HAP-1 (cell line): Measurements from ENCODE around the gene KBTBD4.

Source experiments
- DNase-seq, 2 experiments: peaks; one replicate each; pipeline ENCODE4 v3.0.0-alpha.2; 2016 to 2020; ENCODE audit warnings: low spot score in 2 of 2
- H3K27me3 ChIP-seq: fragments of 250-450 bp; sonication (Bioruptor Pico); 2 replicates; pipeline ENCODE4 v1.5.1; 2020; ENCODE audit warnings: low read depth, mild to moderate bottlenecking, moderate library complexity
- H3K36me3 ChIP-seq: fragments of 250-450 bp; sonication (Bioruptor Pico); replicated peaks from 2 replicates; pipeline ENCODE4 v1.5.1; 2020; ENCODE audit warnings: mild to moderate bottlenecking
- H3K4me1 ChIP-seq: fragments of 250-450 bp; sonication (Bioruptor Pico); 2 replicates; pipeline ENCODE4 v1.5.1; 2020; ENCODE audit warnings: mild to moderate bottlenecking
- H3K4me3 ChIP-seq: fragments of 250-450 bp; sonication (Bioruptor Pico); 2 replicates; pipeline ENCODE4 v1.5.1; 2020; ENCODE audit warnings: mild to moderate bottlenecking, moderate library complexity
- H3K9me3 ChIP-seq: fragments of 250-450 bp; sonication (Bioruptor Pico); 2 replicates; pipeline ENCODE4 v1.5.1; 2020; ENCODE audit warnings: mild to moderate bottlenecking, moderate library complexity
- in situ Hi-C: fragments of 300-500 bp; cut with MboI; formaldehyde crosslinking; loops from 3 replicates; pipeline ENCODE4 v1.14.3; 2020; ENCODE audit warnings: low sequenced_read_pairs, inconsistent platforms, mixed read lengths

Gene KBTBD4

DNA sequence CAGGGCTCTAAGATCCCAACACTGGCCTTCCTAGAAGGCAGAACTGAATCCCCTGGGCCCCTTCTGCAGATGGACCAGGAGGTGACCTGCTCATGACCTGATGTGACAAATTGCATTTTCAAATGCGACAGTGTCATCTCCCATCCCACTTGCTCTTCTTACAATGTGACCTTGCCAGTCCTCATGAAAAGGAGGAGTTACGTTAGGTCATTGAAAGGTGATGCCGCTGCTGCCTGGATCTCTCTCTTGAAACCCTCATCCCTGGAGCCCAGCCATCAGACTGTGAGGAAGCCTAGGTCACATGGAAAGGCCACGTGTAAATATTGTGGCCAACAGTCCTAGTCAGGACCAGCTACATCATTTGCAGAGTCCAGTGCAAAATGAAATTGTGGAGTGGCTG is 21.1 kb upstream of the KBTBD4 start:
- in situ Hi-C loops: no loop called here
- H3K9me3 ChIP-seq: no peaks in the 10 kb centered on the region
- H3K4me3 ChIP-seq: no peak overlapping the region
- no peaks in the 10 kb centered on the region for H3K36me3 ChIP-seq
- no peaks in the 10 kb centered on the region for H3K27me3 ChIP-seq
- no peaks in the 10 kb centered on the region for H3K4me1 ChIP-seq
- no peak for DNase-seq

DNA sequence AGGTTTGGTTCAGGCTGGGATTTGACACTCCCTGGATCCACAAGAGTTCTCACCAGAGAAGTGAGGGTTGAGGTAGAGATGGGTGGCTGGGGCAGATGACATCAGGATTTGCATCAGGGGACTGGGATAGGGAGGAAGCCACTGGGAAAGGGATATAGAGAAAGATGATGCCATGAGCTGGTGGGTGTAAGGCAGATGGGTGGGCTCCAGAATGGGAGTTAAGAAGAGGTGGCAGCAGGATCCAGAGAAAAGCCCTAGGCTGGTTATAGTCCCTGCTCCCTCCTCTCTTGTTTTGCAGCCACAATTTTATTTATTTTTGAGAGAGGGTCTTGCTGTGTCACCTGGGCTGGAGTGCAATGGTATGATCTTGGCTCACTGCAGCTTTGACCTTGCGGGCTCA is 17.2 kb upstream of the KBTBD4 start:
- Histone ChIP-seq H3K36me3 (no peaks in the 10 kb centered on the region), H3K4me1 (no peaks in the 10 kb centered on the region), H3K27me3 (peaks cover 4% of the 10 kb centered on the region; the same call in 1 of the 2 replicates), H3K9me3 (no peaks in the 10 kb centered on the region), H3K4me3 (no peak overlapping the region)
- DNase-seq: no peak
- in situ Hi-C loops: no loop called here

DNA sequence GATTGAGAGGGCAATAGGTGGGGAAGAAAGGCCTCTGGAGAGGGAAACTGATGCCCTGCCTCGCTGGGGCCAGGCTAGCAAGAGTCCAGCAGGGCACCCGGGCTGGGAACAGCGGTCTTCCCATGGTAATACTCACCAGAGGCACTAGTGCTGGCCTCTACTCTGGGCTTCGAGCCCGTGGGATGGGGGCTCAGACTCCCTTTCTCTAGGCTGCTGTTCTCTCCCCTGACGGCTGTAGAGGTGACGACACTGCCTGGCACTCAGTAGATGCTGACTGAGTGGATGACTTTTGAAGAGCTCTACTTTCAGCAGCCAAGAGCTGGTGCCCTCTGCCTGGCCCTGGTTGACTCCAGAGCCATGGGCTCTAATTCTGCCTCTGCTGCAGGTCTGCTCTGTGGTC is 16.3 kb upstream of the KBTBD4 start:
- DNase-seq: no peak
- Histone ChIP-seq H3K27me3 (peaks cover 4% of the 10 kb centered on the region; the same call in 1 of the 2 replicates), H3K9me3 (no peaks in the 10 kb centered on the region), H3K4me1 (no peaks in the 10 kb centered on the region), H3K4me3 (no peak overlapping the region), H3K36me3 (no peaks in the 10 kb centered on the region)
- in situ Hi-C loops: no loop called here

DNA sequence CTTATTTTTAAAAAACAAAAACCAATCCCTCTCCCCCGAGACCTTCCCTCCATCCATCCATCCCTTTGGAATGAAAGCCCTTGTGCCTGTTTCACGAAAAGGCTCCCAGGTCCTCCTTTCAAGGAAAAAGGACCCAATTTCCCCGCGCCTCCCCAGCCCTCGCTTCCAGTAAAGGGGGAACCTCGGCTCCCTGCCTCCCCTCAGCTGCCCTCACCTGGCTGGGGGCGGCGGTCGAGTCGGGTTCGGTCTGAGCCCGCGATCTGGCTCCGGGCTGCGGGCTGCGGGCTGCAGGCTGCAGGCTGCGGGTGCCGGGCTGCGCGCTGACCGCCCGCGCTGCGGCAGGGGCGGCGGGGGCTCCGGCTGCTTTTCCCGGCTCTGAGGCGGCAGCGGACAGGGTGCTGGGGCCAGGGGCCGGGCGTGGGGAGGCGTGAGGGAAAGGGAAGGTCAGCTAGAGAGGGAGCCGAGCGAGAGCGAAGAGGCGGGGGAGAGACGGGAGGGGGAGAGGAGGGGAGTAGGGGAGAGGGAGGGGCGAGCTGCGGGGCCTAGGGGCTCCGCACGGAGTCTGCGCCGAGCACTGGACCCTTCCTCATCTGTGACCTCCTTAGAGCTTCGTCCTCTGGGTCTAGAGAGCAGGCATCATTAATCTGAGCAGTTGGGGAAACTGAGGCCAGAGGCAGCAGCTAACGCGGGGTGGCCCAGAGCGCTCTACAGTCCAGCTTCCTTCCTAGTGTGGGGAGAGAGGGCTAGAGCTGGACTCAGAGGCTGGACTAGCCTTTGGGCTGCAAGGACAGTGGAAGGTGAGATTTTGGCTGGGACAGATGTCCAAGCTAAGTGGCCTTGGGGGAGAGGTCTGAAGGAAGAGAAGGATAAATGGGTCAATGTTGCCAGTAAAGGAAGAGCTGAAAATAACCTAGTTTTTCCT is 15.4 kb upstream of the KBTBD4 start, which contains the start of gene C1QTNF4:
C1QTNF4 (minus strand) TSS at position 478 of the 922 bp plus-strand sequence. CDS start 3,601 bp downstream, outside the sequence.
- no peaks in the 10 kb centered on the region for H3K4me1 ChIP-seq
- no peak for DNase-seq
- no peaks in the 10 kb centered on the region for H3K36me3 ChIP-seq
- no peak within 1 kb of the TSS for H3K4me3 ChIP-seq
- peaks cover 4% of the 10 kb centered on the region; the same call in 1 of the 2 replicates for H3K27me3 ChIP-seq
- in situ Hi-C loops: no loop called here
- H3K9me3 ChIP-seq: no peaks in the 10 kb centered on the region

DNA sequence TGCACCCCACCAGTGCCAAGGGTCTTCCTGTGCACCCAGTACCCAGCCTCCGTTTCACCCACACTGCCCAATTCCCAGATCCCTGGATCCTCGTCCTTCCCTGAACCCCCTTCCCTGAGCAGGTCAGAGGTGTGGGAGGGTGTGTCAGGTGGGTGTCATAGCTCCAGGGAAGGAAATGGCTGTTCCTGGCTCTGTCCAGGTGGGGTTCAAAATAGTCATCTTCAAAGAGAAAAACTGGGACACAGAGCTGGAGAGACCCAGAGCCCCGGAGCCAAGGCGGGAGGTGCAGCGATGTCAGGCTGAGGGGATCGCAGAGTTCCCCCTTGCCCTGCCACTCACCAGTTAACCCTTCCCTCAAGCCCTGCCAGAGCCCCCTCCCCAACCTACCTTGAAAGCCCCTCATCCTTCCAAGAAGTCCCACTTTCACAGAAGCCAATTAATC is 14.7 kb upstream of the KBTBD4 start:
- H3K9me3 ChIP-seq: no peaks in the 10 kb centered on the region
- in situ Hi-C loops: no loop called here
- H3K4me3 ChIP-seq: no peak overlapping the region
- DNase-seq: no peak
- peaks cover 4% of the 10 kb centered on the region; the same call in 1 of the 2 replicates for H3K27me3 ChIP-seq
- no peaks in the 10 kb centered on the region for H3K36me3 ChIP-seq
- no peaks in the 10 kb centered on the region for H3K4me1 ChIP-seq

DNA sequence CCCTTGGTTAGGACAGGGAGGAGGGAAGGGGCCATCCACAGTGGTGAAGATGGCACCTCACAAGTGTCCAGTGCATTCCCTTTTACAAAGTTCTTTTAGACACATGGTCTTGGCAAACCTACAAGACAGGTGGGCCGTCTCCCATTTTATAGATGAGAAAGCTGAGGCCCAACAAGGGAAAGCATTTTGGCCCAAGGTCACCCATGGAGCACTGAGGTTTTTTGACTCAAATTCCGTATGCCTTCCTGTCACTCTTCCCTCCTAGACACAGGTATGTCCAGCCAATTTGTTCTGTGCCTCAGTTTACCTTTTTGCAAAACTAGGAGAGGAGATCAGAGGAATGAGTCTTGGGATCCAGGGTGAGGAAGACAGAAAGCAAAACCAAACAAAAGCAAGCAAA is 14.2 kb upstream of the KBTBD4 start:
- peaks cover 4% of the 10 kb centered on the region; the same call in 1 of the 2 replicates for H3K27me3 ChIP-seq
- no peak overlapping the region for H3K4me3 ChIP-seq
- DNase-seq: no peak
- no peaks in the 10 kb centered on the region for H3K9me3 ChIP-seq
- H3K4me1 ChIP-seq: no peaks in the 10 kb centered on the region
- no peaks in the 10 kb centered on the region for H3K36me3 ChIP-seq
- in situ Hi-C loops: no loop called here

DNA sequence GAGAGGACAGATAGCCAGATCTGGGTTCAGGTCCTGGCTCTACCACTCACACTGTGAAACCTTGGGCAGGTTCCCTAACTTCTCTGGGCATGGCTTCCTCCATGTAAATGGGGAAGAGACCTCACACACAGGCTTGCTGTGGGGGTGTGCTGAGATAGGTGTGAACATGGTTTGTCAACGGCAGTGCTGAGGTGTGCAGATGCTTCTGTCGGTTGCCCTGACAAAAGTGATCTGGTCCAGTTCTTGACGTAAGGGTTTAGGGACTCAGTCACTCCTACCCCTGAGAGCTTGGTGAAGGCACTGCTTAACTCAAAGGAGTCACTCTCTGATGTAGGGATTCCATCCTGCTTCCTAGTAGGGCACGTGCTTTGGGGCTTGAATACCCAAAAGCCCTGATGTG is 13.5 kb upstream of the KBTBD4 start:
- H3K9me3 ChIP-seq: no peaks in the 10 kb centered on the region
- no peak for DNase-seq
- in situ Hi-C loops: no loop called here
- H3K27me3 ChIP-seq: peaks cover 4% of the 10 kb centered on the region; the same call in 1 of the 2 replicates
- no peaks in the 10 kb centered on the region for H3K36me3 ChIP-seq
- no peak overlapping the region for H3K4me3 ChIP-seq
- H3K4me1 ChIP-seq: no peaks in the 10 kb centered on the region

DNA sequence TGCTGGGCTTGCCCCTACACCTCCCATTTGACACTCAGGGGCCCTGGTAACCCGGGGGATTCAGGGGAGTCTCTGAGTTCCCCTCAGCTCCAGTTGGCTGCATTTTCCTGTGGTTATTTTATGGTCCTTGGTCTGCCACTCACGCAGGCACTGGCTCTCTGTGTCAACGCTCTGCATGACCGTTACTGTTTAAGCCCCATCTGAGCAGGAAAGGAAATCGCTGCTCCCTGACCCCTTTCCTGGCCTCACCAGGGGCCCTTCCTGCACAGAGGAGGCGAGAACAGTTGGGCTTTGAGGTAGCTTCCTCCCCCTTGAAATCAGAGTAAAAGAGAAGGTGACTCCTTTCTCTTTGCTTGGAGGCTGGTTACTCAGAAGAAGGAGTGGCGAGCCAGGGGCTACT is 13.0 kb upstream of the KBTBD4 start:
- Histone ChIP-seq H3K9me3 (no peaks in the 10 kb centered on the region), H3K4me3 (no peak overlapping the region), H3K36me3 (no peaks in the 10 kb centered on the region), H3K27me3 (peaks cover 4% of the 10 kb centered on the region; the same call in 1 of the 2 replicates), H3K4me1 (no peaks in the 10 kb centered on the region)
- DNase-seq: no peak
- in situ Hi-C loops: no loop called here

DNA sequence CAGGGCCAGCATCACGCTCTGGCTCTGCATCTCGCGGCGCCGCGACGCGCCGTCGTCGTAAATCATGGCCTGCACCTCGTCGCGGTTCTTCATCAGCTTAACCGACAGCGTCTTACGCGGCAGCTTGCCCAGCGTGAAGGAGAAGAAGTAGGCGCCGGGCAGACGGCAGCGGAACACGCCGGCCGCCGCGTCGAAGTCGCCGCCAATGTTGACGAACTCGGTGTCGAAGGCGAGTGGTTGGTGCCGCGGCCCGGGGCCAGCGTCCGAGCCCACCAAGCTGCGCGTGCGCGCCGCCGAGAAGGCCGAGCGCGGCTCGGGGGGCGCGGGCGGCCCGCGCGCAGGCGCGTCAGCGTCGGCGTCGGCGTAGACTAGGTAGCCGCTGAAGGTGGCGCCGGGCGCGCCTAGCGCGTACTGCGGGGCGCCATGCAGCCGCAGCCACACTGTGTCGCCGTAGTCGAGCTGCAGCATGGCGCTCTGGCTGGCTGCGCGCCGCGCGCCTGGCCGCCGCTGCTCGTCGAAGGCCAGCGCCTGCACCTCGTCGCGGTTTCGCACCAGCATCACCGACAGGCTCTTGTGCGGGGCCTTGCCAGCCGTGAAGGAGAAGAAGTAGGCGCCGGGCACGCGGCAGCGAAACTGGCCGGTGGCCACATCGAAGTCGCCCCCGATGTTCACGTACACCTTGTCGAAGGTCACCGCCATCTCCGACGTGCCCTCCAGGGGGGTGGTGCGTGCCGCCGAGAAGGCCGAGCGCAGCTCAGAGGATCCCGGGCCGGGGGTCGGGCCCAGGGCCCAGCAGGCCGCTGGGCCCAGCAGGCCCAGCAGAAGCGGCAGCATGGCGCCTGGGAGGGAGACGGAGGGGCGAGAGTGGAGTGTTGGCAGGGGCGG is 11.4 kb upstream of the KBTBD4 start:
- Histone ChIP-seq H3K4me1 (no peaks in the 10 kb centered on the region), H3K36me3 (no peaks in the 10 kb centered on the region), H3K27me3 (peaks cover 4% of the 10 kb centered on the region; the same call in 1 of the 2 replicates), H3K4me3 (no peak overlapping the region), H3K9me3 (no peaks in the 10 kb centered on the region)
- in situ Hi-C loops: no loop called here
- no peak for DNase-seq

DNA sequence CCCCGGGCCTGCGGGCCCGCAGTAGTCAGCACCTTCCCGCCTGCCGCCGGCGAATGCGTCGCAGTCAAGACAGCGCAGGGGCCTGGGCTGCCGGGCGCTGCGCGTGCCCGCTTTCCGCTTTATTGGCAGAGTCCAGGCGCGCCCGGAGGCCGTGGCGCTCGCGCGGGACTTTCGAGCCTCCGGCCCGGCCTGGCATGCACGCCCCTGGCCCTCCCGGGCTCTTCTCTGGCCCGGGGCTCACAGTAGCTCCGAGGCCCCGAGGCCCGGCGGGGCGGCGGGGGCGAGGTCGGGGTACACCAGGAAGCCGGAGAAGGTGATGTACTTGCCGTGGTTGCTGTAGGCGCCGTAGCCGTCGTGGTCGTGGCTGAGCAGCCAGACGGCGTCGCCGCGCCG is 10.8 kb upstream of the KBTBD4 start:
- in situ Hi-C loops: no loop called here
- Histone ChIP-seq H3K4me3 (no peak overlapping the region), H3K36me3 (no peaks in the 10 kb centered on the region), H3K9me3 (no peaks in the 10 kb centered on the region), H3K4me1 (no peaks in the 10 kb centered on the region), H3K27me3 (peaks cover 4% of the 10 kb centered on the region; the same call in 1 of the 2 replicates)
- no peak for DNase-seq

DNA sequence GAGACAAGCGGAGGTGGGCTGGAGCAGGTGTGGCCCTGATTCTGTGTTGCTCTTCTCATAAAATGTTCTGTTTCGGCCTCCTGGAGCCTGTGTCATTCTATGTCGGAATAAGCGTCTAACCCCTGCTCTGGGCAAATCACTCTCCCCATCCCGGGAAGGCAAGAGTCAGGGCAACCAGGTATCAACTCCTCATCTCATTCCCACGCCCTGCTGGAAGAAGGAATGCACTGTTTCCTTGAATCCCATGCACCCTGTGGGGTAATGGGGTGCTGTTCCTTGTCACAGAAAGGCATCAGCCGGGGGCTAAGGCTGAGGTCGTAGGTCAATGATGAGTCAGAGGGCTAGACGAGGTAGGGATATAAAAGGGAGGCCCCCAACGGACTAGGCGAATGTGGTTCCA is 10.3 kb upstream of the KBTBD4 start:
- Histone ChIP-seq H3K4me3 (no peak overlapping the region), H3K4me1 (no peaks in the 10 kb centered on the region), H3K36me3 (peaks cover 2% of the 10 kb centered on the region), H3K27me3 (peaks cover 4% of the 10 kb centered on the region; the same call in 1 of the 2 replicates), H3K9me3 (no peaks in the 10 kb centered on the region)
- in situ Hi-C loops: no loop called here
- no peak for DNase-seq

DNA sequence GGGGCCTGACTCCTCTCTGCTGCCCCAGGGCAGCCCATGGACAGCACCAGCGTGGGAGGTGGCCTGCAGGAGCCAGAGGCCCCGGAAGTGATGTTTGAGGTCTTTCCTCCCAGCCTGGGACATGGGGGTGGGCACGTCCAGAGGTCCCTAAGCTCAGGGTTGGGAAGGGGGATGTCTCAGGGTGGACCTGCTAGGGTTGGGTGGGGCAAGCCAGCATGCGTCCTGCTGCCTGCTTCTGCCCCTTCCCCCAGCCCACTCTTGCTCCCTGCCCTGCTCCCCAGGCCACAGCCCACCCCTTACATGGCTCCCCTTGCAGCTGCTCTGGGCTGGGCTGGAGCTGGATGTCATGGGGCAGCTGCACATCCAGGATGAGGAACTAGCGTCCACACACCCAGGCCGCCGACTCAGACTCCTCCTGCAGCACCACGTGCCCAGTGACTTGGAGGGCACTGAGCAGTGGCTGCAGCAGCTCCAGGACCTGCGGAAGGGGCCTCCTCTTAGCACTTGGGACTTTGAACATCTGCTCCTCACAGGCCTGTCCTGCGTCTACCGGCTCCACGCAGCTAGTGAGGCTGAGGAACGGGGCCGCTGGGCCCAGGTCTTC is 9.1 kb upstream of the KBTBD4 start:
- Histone ChIP-seq H3K36me3 (peaks cover 15% of the 10 kb centered on the region), H3K4me1 (no peaks in the 10 kb centered on the region), H3K4me3 (no peak overlapping the region), H3K27me3 (peaks cover 4% of the 10 kb centered on the region; the same call in 1 of the 2 replicates), H3K9me3 (no peaks in the 10 kb centered on the region)
- no peak for DNase-seq
- in situ Hi-C loops: no loop called here

DNA sequence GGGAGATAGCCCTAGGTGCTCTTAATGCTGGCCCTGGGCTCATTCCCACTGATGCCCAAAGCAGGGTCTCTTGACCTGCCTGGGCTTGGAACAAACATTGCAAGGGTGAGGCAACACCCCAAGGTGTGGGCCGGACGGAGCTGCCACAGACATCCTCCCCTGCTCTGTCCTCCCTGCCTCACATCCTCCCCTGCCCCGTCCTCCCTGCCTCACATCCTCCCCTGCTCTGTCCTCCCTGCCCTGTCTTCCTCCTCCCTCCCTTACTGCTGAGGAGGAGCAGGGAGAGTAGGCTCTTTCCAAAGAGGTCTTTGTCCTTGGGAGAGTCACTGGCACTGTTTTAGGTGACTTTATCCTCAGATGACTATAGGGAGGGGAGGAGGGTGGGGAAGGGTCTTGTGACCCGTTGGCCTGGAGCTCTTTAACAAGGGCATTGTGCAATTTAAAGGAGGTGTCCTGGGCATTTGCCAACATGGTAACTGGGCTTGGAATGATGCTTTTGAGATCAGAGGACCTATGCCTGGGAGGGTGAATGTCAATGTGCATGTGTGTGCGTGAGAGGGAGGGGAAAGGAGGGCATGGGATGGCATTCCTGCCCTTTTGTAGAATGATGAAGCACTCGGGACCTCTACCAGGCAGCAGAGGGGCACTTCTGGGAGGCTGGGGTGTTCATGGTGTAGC is 8.4 kb upstream of the KBTBD4 start:
- in situ Hi-C loops: no loop called here
- H3K9me3 ChIP-seq: no peaks in the 10 kb centered on the region
- H3K4me3 ChIP-seq: no peak overlapping the region
- H3K27me3 ChIP-seq: no peaks in the 10 kb centered on the region
- peaks cover 21% of the 10 kb centered on the region for H3K36me3 ChIP-seq
- no peak for DNase-seq
- H3K4me1 ChIP-seq: no peaks in the 10 kb centered on the region
